MCF 10A (cell line): ENCODE data around the gene KIF2C. TPM values are rescaled to one million over a fixed set of nuclear protein-coding genes. Genes with fewer than 3 reads are reported as not detected.
A peak's percentile ranks its signal among the peaks of the same experiment; 100 is the strongest.

Source experiments
- BruUV-seq: library from RNA; stranded (reverse); fragments of 400-500 nt; replicated peaks from 2 replicates; lab custom pipeline; 2021; lab: Mats Ljungman, UMichigan
- CTCF ChIA-PET: fragments of 300-600 bp; sonication (Branson Sonifier 250); formaldehyde crosslinking; extraction: SDS; loops from one replicate; lab custom pipeline; 2021; ENCODE audit warnings: antibody characterized with exemption, inconsistent platforms; lab: Yijun Ruan, JAX
- POLR2A ChIA-PET: fragments of 300-600, 350-650 bp; sonication (Branson Sonifier 250); formaldehyde crosslinking; extraction: SDS; loops from one replicate; lab custom pipeline; 2020; ENCODE audit warnings: antibody characterized with exemption, inconsistent platforms; lab: Yijun Ruan, JAX
- DNase-seq: peaks from one replicate; pipeline ENCODE4 v3.0.0-alpha.2; 2018; ENCODE audit not compliant: unreplicated experiment
- H3K27ac Mint-ChIP-seq: one replicate; pipeline ENCODE4 v1.8.0; 2022; ENCODE audit warnings: mild to moderate bottlenecking, low read depth, mixed read lengths; ENCODE audit not compliant: unreplicated experiment
- H3K27me3 Mint-ChIP-seq: one replicate; pipeline ENCODE4 v1.8.0; 2022; ENCODE audit warnings: mixed read lengths; ENCODE audit not compliant: insufficient read depth, unreplicated experiment
- H3K36me3 Mint-ChIP-seq: one replicate; pipeline ENCODE4 v1.8.0; 2022; ENCODE audit warnings: mild to moderate bottlenecking, moderate library complexity, mixed read lengths; ENCODE audit not compliant: insufficient read depth, unreplicated experiment
- H3K4me1 Mint-ChIP-seq: one replicate; pipeline ENCODE4 v1.8.0; 2022; ENCODE audit warnings: mixed read lengths; ENCODE audit not compliant: insufficient read depth, unreplicated experiment
- H3K4me3 Mint-ChIP-seq: one replicate; pipeline ENCODE4 v1.8.0; 2022; ENCODE audit warnings: mild to moderate bottlenecking, moderate library complexity, mixed read lengths; ENCODE audit not compliant: unreplicated experiment
- H3K9me3 Mint-ChIP-seq: one replicate; pipeline ENCODE4 v1.8.0; 2022; ENCODE audit warnings: mixed read lengths; ENCODE audit not compliant: unreplicated experiment
- CTCF ChIP-seq: fragments of 200-600 bp; IDR thresholded peaks from one replicate; pipeline ENCODE4 v1.8.0; 2022; ENCODE audit warnings: antibody characterized with exemption, mild to moderate bottlenecking; ENCODE audit not compliant: unreplicated experiment
- intact Hi-C: fragments of 100-400 bp; cut with micrococcal nuclease; formaldehyde crosslinking; loops from 2 replicates; pipeline ENCODE4 v1.14.1; 2022
- total RNA-seq: library from RNA; stranded (reverse); gene quantifications from 2 replicates; pipeline ENCODE4 v1.2.3, GENCODE V29; 2022

The KIF2C gene
- total RNA-seq, 1 experiment from 2014 or later, result 25.1 TPM

GRCh38 chr1:44785501-44786137 is 46.0 kb downstream of the KIF2C start:
- no peak for DNase-seq
- POLR2A ChIA-PET, result interaction anchor here (1.3 kb wide), 1 partner anchor 10 kb away, joined by 3 read pairs; no protein-coding TSS in a partner anchor
- Mint-ChIP-seq H3K36me3 (peaks cover 23% of the 10 kb centered on the region), H3K9me3 (no peaks in the 10 kb centered on the region), H3K27me3 (no peaks in the 10 kb centered on the region), H3K4me3 (peak overlapping the region; percentile 58), H3K4me1 (peaks cover 7% of the 10 kb centered on the region), H3K27ac (no peak overlapping the region)
- TF ChIP-seq CTCF, result no peak
- intact Hi-C loops, result loop anchor here (1.0 kb wide), 1 partner anchor 34 kb away; no protein-coding TSS in a partner anchor
- CTCF ChIA-PET, result interaction anchor here (0.6 to 1.1 kb wide), 3 partner anchors 8 to 54 kb away, joined by 3 to 7 read pairs (median 5); no protein-coding TSS in a partner anchor
- BruUV-seq, result no TSS peak

- Mint-ChIP-seq H3K9me3 (no peaks in the 10 kb centered on the region), H3K4me3 (peak overlapping the region; percentile 58), H3K4me1 (peaks cover 7% of the 10 kb centered on the region), H3K27ac (peak overlapping the region; percentile 46), H3K36me3 (peaks cover 17% of the 10 kb centered on the region), H3K27me3 (no peaks in the 10 kb centered on the region)
- peak; percentile 93 for TF ChIP-seq CTCF
- no TSS peak for BruUV-seq
- intact Hi-C loops, result loop anchor here (1.0 kb wide), 1 partner anchor 33 kb away; no protein-coding TSS in a partner anchor
- ChIA-PET CTCF (interaction anchor here (0.6 to 1.4 kb wide), 4 partner anchors 8 to 55 kb away, joined by 3 to 7 read pairs (median 4); no protein-coding TSS in a partner anchor), POLR2A (interaction anchor here (0.7 kb wide), 1 partner anchor 9 kb away, joined by 3 read pairs; no protein-coding TSS in a partner anchor)
- peak; percentile 68 for DNase-seq
Observed at GRCh38 chr1:44786138-44786840, 46.7 kb downstream of the KIF2C start.

- peaks cover 7% of the 10 kb centered on the region for H3K4me1 Mint-ChIP-seq
- no TSS peak for BruUV-seq
- no peak overlapping the region for H3K4me3 Mint-ChIP-seq
- POLR2A ChIA-PET, result interaction anchor here (0.7 kb wide), 1 partner anchor 9 kb away, joined by 3 read pairs; no protein-coding TSS in a partner anchor
- DNase-seq, result no peak
- H3K27me3 Mint-ChIP-seq, result no peaks in the 10 kb centered on the region
- no peak for TF ChIP-seq CTCF
- peak overlapping the region; percentile 46 for H3K27ac Mint-ChIP-seq
- H3K9me3 Mint-ChIP-seq, result no peaks in the 10 kb centered on the region
- CTCF ChIA-PET, result interaction anchor here (1.4 kb wide), 1 partner anchor 9 kb away, joined by 3 read pairs; no protein-coding TSS in a partner anchor
- intact Hi-C loops, result loop anchor here (1.0 kb wide), 1 partner anchor 32 kb away; no protein-coding TSS in a partner anchor
- H3K36me3 Mint-ChIP-seq, result peaks cover 10% of the 10 kb centered on the region
Observed at GRCh38 chr1:44786841-44787426, 47.3 kb downstream of the KIF2C start.
